HG03108 (cell line): ENCODE results near the gene PAX7.

Experiments used
- ATAC-seq: cut with Tn5 transposase; IDR thresholded peaks from one replicate; pipeline ENCODE4 v1.9.1; 2021; ENCODE audit warnings: moderate library complexity; ENCODE audit not compliant: unreplicated experiment

The PAX7 gene

DNA sequence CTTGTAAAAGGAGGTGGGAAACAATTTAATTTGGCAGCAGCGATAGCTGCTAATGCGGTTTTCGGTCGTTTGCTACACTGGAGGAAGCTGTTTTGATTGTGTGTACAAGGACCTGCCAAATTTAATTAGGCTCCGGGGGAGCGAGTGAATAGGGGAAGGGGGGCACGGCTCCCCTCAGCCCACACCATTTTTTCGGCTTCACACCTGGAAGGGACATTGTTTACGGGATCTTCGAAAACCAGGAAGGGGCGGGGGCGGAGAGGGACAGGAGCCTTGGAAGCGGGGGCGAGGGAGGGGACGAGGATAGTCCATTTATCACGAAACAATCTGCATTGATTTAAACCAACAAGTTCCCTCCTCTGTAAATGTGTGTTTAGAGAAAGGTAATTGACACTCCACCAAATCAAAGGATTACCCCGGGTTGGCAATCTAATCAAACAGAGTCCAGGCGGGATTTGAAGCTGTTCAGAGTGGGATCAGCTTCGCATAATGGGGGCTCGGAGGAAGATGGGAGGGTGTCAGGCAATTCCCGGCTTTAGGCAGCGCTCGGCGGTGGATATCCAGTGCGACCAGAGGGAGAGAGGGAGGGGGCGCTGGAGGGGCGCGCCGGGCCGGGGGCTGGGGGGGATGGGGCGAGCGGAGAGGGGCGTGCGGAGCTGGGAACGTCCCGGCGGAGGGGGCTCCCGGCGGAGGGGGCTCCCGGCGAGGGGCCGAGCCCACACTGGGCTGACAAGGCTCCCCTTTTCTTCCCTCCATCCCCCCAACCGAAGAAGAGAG lies 9.8 kb downstream of the PAX7 start:
- no peak for ATAC-seq

DNA sequence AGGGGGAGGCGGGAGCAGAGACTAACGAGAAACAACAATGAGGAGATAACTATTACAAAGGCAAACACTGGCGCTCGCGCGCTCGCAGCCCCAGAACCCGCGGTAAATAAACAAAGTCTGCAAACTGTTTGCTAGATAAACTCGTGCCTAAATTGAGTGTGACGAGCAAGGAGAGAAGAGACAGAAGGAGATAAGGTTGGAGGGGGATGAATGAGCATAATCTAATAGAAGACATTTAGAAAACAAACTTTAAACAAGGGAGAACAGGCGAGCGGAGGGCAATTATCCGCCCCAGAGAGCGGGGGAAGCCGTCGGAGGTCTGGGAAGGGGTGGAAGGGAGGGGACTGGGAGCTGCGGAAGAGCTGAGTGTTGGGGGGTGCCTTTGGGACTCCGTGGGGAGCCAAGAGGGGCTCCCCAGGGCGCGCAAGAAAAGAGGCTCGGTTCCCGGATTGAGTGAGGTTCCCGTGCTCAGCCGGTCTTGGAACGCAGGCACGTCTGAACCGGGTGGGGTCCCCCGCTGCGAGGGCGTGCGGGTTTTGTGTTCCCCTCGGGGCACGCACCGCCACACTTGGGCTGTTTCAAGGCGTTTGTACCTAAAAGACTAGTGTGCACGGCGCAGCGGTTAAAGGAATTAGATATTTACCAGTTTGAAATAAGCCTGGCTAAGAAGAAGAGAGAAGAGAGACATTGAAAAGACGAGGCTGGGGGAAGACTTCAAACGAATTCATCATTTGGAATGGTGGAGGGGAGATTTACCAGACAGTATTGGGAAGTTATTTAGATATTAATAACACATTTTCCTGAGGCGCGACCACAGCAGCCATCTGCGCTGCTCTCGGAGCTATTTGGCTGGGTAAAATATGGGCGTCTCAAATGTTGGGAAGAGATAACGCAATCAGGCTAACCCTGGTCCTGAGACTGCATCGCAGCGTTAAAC lies 10.6 kb downstream of the PAX7 start:
- ATAC-seq, result no peak

DNA sequence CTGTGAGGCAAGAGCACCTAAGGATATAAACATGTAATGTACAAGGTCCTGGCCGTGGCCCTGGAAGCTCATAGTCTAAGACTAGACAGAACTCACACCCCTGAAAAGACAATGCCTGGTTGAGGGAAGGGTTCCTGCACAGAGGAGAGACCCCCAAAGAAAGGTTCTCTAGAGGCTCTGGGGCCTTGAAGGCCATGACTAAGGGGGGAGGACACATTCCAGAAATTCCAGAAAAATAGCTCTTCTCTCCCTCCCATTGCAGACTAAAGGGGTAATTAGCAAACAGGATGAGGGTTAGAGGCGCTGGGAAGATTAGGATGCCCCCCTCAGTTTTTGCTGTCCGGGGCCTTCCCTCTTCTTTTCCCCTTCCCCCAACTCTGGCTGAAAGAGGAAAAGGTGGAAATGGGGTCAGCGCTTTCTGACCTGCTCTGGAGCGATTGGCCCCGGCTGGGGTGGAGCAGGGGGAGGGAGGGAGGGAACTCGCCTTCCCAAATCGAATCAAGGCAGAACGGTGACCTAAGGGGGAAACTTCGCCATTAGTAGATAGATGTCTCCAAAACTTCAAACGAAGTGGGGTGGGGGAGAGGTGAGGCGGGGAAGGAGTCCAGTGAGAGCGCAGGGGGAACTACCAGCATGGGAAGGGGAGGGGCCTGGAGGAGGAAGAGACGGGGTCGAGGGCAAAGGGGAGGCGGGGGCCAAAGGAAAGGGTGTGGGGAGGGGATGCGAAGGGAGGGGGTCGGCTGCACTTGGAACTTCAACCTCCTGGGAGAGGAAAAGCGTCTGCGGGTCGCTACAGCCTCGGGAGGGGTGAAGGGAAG lies 11.8 kb downstream of the PAX7 start:
- ATAC-seq, result no peak

DNA sequence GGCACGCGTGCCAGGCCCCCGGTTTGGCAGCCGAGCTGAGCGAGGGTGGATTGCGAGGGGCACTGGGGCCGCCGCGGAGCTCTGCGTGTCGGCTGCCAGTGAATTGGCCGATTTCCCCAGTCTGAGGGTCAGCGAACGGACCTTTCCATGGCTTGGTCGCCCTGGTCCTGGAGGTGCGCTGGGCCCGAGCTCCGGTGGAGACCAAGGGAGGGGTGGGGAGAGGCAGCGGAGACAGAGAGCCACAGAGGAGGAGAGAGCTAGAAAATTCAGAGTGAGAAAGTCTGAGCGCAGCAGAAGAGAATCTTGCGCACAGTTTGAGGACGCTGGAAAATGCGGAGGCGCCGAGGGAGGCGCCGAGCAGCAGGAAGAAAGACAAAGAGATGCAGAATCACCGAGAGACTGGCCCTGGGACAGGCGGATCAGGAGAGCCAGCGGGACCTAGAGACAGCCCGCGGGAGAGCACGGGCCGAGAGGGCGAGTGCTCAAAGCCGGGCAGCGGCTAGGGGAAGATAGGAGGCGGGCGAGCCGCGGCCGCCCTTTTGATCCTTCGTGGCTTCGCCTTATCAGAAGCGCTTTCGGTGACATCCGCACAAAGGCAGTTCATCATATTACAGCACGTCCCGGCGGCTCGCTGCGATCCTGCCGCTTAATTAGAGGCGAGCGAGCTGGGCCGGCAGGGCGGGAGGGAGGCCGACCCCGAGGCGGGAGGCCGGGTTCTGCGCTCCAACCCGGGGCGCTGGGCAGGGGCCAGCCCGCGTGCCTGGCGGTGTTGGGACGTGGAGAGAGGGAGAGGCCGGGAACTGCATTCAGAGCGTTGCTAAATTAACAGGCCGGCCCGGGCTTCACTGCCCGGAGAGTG lies 12.7 kb downstream of the PAX7 start:
- no peak for ATAC-seq

DNA sequence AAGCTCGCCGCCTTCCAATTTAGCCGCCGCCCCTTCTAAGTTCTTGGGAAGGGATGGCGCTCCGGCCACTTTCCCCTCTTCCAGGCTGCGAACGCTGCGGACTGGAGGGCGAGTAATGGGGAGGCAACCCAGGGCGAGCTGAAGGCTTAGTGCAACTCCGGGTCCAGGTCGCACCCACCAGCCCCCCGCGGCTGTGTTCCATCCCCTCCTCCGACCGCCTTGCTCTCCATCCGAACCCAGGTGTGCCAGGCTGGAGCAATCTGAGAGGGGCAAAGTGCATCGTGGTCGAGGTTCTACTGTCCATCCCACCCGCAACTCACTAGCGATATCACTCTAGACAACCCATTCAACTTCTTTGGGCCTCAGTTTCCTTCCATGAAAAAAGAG lies 13.4 kb downstream of the PAX7 start:
- no peak for ATAC-seq

DNA sequence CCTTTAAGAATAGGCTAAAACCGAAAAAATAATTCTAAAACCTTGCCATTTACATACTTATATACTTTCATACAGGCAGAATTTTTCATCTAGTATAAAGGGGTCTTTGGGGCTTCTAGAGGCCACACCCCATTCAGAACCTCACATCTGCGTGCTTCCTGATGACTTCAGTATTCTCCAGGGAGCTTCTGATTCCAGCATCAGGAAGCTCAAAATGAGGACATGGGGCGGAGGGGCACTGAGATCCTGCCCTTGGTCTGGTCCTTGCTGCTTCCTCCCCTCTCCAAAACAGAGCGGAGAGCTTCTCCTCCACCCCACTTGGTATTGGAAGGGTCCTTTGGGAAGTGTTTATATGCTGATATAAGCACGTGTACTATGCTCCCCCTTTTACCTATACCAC lies 13.8 kb downstream of the PAX7 start:
- no peak for ATAC-seq

DNA sequence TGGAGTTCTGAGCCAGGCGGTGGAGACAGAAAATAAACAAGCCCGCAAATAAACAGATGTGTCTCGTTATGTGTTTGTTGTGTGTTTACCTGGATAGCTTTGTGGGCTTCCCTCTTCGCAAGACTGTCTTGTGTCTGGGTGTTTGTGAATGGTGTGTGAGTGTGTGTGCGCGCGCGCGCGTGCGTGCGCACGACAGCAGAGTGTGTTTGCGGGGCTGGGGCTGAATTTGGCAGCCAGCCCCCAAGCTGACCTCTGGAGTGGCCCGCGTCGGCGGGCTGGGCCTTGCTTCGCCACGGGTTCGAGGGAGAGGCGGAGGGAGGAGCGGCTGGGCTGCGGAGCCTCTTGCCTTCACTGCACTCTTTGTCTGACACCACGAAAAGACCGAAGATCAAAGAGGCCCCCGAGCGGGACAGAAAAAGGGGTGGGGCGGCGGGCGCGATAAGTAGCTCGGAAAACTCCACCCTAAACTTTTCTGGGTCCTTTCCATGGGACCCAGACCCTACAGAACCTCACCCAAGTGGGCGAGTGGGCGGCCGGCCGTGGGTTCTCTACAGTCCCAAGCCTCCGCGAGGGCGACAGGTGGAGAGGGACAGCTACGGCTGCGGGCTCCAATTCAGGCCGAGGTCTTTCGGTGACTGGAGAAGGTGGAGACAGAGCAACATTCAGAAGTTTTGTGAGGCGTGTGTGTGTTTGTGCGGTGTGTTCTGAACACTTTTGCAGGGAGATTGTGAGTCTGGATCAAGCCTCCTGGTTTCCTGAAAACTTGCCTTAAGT lies 14.5 kb downstream of the PAX7 start:
- no peak for ATAC-seq

DNA sequence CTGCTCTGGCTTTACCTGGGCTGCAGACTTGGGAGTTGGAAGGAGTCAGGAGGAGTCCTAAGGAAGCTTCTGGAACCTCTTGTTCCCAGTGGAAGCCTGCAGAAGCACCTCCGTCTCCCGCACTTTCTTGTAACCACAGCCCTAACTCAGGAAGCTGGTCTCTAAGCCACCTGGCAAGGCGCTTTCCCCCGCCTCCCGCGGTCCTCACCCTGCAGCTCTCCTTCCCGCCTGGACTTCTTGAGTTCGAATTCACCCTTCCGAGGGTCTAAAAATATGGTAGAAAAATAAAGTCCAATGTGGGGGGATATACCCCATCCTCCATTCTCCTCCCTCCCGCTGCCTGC lies 15.1 kb downstream of the PAX7 start:
- ATAC-seq, result no peak

DNA sequence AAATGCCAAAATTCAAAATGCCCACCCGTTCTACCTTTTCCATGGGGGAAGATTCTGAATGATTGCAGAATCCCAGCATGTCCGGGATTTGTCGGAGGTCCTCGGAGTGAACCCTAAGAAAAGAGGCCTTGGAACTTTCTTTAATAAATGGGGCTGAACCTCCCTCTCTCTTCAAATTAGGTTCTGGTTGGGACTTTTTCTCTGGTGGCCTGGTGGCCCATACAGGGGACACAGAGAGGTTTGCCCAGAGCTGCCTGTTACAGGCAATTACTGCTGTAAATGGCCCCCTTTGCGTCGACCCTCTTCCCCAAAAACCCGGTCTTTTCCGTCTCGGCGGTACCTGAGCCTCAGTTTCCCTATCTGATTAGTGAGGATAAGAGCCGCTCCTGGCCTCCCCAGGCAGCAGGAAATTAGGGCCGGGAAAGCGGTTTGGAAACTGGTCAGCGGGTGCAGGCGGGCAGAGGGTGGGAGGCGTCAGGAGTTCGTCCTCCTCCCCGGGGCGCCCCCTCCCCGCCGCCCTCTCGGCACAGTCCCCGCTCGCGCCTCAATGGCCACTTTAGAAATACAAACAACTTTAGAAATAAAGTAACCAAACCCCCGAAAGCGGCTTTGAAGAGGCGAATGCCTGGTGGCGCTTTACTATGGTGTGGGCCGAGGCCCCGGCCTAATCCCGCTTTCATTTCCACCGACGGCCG lies 15.6 kb downstream of the PAX7 start:
- no peak for ATAC-seq

DNA sequence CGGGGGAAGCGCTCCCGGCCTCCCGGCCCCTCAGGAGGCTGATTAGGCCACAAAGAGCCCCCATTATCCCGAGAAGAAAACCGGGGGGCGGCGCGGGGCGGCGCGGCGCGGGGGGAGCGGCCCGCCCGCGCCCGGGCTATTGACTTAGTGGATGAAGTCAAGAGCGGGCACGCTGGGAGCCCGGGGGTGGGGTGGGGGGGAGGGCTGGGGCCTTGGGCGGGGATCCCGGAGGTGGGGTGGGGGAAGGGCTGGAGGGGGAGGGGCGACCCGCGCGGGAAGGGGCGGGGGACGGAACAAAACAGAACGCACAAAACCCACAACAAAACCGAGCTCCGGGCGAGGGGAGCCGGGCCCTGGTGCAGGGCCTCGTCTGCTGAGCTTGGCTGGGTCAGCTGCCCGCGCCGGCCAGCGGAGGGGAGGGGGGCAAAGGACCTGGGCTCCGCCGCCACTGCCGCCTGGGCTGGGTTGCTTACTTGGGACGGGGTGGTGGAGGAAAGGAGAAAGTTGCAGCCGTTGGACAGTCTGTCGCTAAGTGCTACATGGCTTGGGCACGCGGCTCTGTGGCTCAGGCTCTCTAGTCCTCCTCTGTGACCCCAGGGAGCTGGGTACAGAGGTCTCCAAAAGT lies 16.3 kb downstream of the PAX7 start:
- ATAC-seq, result no peak

DNA sequence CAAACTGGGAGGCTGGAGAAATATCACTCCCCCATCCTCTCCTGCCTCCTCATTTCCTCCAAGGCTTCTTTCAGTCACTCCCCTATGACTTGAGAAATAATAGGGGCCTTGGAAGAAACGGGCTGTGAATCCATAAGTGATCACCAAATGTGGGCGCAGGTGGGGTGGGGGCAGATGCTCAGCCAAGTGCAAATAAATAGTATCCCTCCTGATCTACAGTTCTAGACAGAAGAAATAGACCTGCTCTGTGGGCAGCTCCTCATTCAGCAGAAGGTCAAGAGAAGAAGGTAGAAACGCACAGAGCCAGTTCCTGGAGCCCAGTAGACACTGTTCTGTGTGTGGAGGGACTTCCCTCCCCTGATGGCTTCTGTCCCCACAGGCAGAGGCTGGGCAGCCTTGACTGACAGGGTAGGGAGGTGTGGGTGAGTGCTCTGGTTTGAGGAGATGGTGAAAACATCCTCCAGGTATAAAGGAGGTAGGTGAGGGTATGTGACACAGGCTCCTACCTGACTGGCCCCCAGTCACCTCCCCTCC lies 17.1 kb downstream of the PAX7 start:
- ATAC-seq, result no peak

DNA sequence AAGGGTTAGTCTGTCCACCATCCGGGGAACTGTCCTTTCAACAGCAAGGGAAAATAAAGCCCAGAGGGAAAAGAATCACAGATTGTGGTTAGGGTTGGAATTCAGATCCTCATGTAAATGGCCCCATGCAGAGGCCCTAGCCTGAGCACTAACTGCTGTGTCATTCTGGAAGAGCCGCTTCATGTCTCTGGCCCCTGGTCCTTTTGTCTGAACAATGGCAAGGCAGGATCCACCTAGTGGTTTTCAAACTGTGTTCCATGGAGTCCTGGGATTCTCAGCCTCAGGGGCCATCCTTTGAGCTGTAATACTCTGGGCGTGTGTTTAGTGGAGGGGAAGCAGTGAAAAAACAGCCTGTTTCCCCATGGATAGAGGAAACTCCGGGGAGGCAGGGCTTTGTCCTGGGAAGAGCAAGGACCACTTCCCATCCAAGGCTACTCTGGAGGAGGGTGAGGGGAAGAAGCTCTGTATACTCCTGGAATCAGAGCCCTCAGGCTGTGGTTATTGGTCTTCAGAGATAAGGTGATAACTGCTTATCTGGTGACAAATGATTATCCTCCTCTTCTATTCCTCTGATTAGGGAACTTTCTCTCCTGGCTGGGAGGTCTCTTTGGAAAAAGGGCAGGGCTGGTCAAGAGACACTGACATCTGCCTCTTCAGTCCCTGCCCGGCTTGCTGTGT lies 19.2 kb downstream of the PAX7 start:
- ATAC-seq, result no peak

DNA sequence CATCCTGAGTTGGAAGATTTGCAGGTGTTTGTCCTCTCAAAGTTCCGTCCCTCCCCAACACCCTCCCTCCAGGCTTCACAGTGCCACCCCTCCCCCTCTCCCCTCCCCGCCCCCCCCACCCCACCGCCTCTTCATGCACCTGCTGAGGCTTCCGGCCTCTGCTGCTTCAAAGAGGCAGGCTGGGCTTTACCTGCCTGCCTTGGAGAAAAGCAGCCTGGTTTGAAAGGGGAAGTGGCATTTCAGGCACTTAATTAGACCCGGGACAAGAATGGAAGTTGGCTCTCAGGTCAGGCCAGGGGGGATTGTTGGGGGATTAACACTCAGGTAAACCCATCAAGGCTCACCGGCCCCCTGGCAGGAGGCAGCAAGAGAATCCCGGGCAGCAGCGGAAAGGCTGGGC lies 21.1 kb downstream of the PAX7 start:
- ATAC-seq, result no peak

DNA sequence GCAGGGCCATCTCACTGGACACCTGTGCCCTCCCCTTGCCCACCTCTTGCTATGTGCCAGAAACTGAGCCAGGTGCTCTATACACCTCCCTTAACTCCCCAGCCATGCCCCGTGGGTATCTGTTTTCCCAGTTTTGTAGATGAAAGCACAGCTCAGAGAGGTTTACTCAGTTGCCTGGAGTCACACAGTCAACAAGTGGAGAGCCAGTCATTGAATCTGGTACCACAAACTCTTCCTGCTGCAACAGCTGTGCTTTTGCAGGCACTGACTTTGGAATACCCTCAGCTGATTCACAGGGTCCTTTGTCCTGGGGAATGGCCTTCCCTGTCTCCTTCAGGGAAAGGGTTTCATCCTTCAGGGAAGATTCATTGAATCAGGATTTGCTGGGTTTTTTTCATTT lies 22.1 kb downstream of the PAX7 start:
- ATAC-seq, result no peak

DNA sequence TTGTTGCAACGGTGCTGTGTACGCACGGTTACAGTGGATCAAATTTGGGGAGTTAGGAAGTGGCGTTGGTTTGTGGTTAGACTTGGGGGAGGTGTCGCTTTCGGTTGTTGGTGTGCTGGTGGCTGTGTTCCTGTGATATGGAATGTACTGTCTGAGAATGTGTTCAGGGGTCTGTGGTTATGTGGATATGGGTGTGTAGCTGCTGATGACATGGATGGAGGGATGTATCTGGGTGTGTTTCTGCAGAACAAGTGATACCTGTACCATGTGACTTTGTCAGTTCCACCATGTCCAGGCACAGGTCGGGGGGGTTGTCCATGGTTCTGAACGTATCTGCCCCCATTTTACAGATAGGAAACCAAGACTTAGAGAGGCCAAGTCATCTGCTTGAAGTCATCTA lies 22.7 kb downstream of the PAX7 start:
- ATAC-seq, result no peak

DNA sequence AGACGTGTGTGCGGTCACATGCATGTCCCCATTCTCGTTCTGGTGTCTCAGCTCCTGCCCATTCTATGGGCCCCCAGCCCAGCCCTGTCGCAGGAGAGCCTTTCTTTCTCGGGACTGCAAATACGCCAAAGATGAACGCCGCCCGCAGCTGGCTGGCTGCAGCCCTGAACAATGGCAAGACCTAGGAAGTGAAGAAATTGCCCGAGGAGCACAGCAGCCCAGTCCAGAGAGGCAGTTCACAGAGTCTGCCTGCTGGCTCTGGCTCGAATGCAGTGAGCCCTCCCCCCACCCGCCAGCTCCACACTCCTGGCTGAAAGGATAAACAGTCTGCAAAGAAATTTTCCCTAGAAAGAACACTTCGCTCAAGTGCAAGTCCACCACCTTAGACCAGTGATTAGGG lies 23.3 kb downstream of the PAX7 start:
- no peak for ATAC-seq

DNA sequence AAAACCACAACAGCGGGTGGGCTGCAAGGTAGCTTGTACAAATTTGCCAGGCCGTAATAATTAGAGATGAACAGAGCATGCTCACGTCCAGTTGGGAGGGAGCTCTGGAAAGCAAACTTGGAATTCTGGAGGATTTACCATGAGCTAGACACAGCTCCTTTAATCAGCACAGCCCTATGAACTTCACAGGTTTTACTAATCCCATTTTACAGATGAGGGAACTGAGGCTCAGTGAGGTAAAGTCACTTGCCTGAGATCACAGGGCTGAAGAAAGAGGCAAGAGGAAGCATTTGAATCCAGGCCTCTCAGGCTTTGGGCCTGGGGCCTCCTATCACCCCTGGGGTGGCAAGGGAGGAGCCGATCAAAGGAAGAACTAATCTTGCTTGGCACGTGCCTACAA lies 24.0 kb downstream of the PAX7 start:
- no peak for ATAC-seq
